ENCODE measurements around the gene SCYGR1. TPM values are rescaled to one million over a fixed set of nuclear protein-coding genes. Genes with fewer than 3 reads are reported as not detected.

SCYGR1 gene
- total RNA-seq, 1 experiment from 2014 or later = not detected

- CTCF ChIA-PET = no interaction called here
- no peak for ATAC-seq
- in situ Hi-C loops (cut with HindIII; ENCODE audit: low pct_unique_long_range_greater_than_20kb, low sequenced_read_pairs) = no loop called here
Measured at GRCh38 chr2:227430639-227431038, 42.9 kb upstream of the SCYGR1 start.

GRCh38 chr2:227428731-227429285, 41.1 kb upstream of the SCYGR1 start:
- BruUV-seq (replicated peaks) = no TSS peak
- no peak overlapping the region for H3K27ac ChIP-seq (ENCODE audit: low read length)
- 0 out of 2 replicates have a peak, but pooled peaks cover 4% of the 10 kb centered on the region for H3K9me3 ChIP-seq (ENCODE audit: control insufficient read depth, insufficient read depth, low read depth, low read length)
- DNase-seq (ENCODE audit: low read depth, low spot score) (no peak), ATAC-seq (no peak)
- H3K27me3 ChIP-seq (ENCODE audit: control insufficient read depth, insufficient read depth, low read length) = no peaks in the 10 kb centered on the region
- no peak for TF ChIP-seq SIN3A (IDR thresholded peaks at IDR 0.05; ENCODE audit: borderline replicate concordance, insufficient read depth, low read depth, low read length)
- TF ChIP-seq TCF7L2 (IDR thresholded peaks at IDR 0.05; ENCODE audit: low read depth, low read length) = no peak
- TF ChIP-seq REST (IDR thresholded peaks at IDR 0.05; ENCODE audit: insufficient read depth in 1 of 2, low read depth in 2 of 2, low read length in 1 of 2) = no peak
- no peak for TF ChIP-seq CTCF (IDR thresholded peaks at IDR 0.05)
- no peak for TF ChIP-seq POLR2AphosphoS5 (IDR thresholded peaks at IDR 0.05; ENCODE audit: low read depth, low read length)
- CTCF ChIA-PET = interaction anchor here (0.8 kb wide), 1 partner anchor 738 kb away, joined by 14 read pairs; no protein-coding TSS in a partner anchor
- POLR2A ChIA-PET = no interaction called here
- no peak overlapping the region for H3K4me3 ChIP-seq (ENCODE audit: low read depth in 2 of 2, low read length in 2 of 2)
- no peaks in the 10 kb centered on the region for H3K36me3 ChIP-seq (ENCODE audit: control insufficient read depth, insufficient read depth, low read length)
- H3K4me1 ChIP-seq (ENCODE audit: control insufficient read depth, insufficient read depth, low read length) = no peaks in the 10 kb centered on the region
- intact Hi-C loops (cut with micrococcal nuclease; ENCODE audit: unreplicated experiment) = no loop called here
- in situ Hi-C loops (cut with HindIII; ENCODE audit: low pct_unique_long_range_greater_than_20kb, low sequenced_read_pairs) = no loop called here

More at GRCh38 chr2:227430639-227431038, 42.9 kb upstream of the SCYGR1 start:
- Histone ChIP-seq H3K4me1 (ENCODE audit: control insufficient read depth, insufficient read depth, low read length) (no peaks in the 10 kb centered on the region), H3K27ac (ENCODE audit: low read length) (no peak overlapping the region), H3K36me3 (ENCODE audit: control insufficient read depth, insufficient read depth, low read length) (no peaks in the 10 kb centered on the region), H3K27me3 (ENCODE audit: control insufficient read depth, insufficient read depth, low read length) (no peaks in the 10 kb centered on the region), H3K4me3 (ENCODE audit: low read depth in 2 of 2, low read length in 2 of 2) (no peak overlapping the region), H3K9me3 (ENCODE audit: control insufficient read depth, insufficient read depth, low read depth, low read length) (0 out of 2 replicates have a peak, but pooled peaks cover 4% of the 10 kb centered on the region)
- POLR2A ChIA-PET = no interaction called here
- BruUV-seq (replicated peaks) = no TSS peak
- TF ChIP-seq REST (IDR thresholded peaks at IDR 0.05; ENCODE audit: insufficient read depth in 1 of 2, low read depth in 2 of 2, low read length in 1 of 2) (no peak), SIN3A (IDR thresholded peaks at IDR 0.05; ENCODE audit: borderline replicate concordance, insufficient read depth, low read depth, low read length) (no peak), POLR2AphosphoS5 (IDR thresholded peaks at IDR 0.05; ENCODE audit: low read depth, low read length) (no peak), CTCF (IDR thresholded peaks at IDR 0.05) (no peak), TCF7L2 (IDR thresholded peaks at IDR 0.05; ENCODE audit: low read depth, low read length) (no peak)
- intact Hi-C loops (cut with micrococcal nuclease; ENCODE audit: unreplicated experiment) = no loop called here
- DNase-seq (ENCODE audit: low read depth, low spot score) = no peak
